GM23338 (cell line): Measurements from ENCODE around the gene RGS6.
A peak's percentile ranks its signal among the peaks of the same experiment; 100 is the strongest.

ENCODE experiments used
- CTCF ChIP-seq, 2 experiments: fragments of 200-600 bp in 1 of 2; sonication (generic) in 1 of 2; conservative IDR thresholded peaks; 2 replicates each; pipeline versions ENCODE4 v1.5.1 to v1.6.1; 2016 to 2017; ENCODE audit warnings: antibody characterized with exemption in 2 of 2, low read depth in 2 of 2, mild to moderate bottlenecking in 2 of 2, moderate library complexity in 1 of 2
- EZH2 ChIP-seq: fragments of 200-600 bp; sonication (generic); IDR thresholded peaks from one replicate; pipeline ENCODE4 v1.8.0; 2017; ENCODE audit warnings: antibody characterized with exemption, mild to moderate bottlenecking, low read depth; ENCODE audit not compliant: unreplicated experiment
- NANOG ChIP-seq: IDR thresholded peaks from 2 replicates; pipeline ENCODE4 v1.6.1; 2016; ENCODE audit warnings: antibody characterized with exemption, borderline replicate concordance
- POLR2AphosphoS5 ChIP-seq: IDR thresholded peaks from 2 replicates; pipeline ENCODE4 v1.6.1; 2016; ENCODE audit warnings: antibody characterized with exemption, low read depth

- TF ChIP-seq CTCF (conservative IDR thresholded peaks at IDR 0.05; ENCODE audit: low read depth in 2 of 2): peak in 1 of 2 experiments; percentile 45; a peak in 2 of 4 replicates
- TF ChIP-seq POLR2AphosphoS5: no peak
- TF ChIP-seq NANOG: no peak
- TF ChIP-seq EZH2: no peak
Measured at GRCh38 chr14:72472845-72473244, 540.6 kb downstream of the RGS6 start.
